H7 (cell line): ENCODE measurements around the gene PPP1R12B. TPM values are rescaled to one million over a fixed set of nuclear protein-coding genes. Genes with fewer than 3 reads are reported as not detected.
A peak's percentile ranks its signal among the peaks of the same experiment; 100 is the strongest.
"Not testable (repeated sequence)": the region's sequence is repeated elsewhere in the genome, so short reads cannot be mapped to it uniquely, and the experiment has no call there.

Source experiments
- DNase-seq: peaks from one replicate; pipeline ENCODE4 v3.0.0; 2012
- H3K27me3 ChIP-seq: 2 replicates; pipeline ENCODE4 v1.6.0; 2011; ENCODE audit warnings: mild to moderate bottlenecking, low read length; ENCODE audit not compliant: control insufficient read depth, insufficient read depth
- H3K36me3 ChIP-seq: replicated peaks from 2 replicates; pipeline ENCODE4 v1.5.1; 2011; ENCODE audit warnings: low read length; ENCODE audit not compliant: control insufficient read depth, insufficient read depth
- H3K4me3 ChIP-seq: 2 replicates; pipeline ENCODE4 v1.5.1; 2011; ENCODE audit warnings: low read depth, mild to moderate bottlenecking, control low read depth, low read length, moderate library complexity; ENCODE audit not compliant: insufficient read depth
- total RNA-seq: library from RNA; depleted of rRNA; stranded (reverse); fragments of >200 nt; shearing (Covaris generic); gene quantifications from 2 replicates; pipeline ENCODE4 v1.2.3, GENCODE V29; 2014

PPP1R12B gene
- total RNA-seq, 1 experiment from 2014 or later, result 4.5 TPM

DNA sequence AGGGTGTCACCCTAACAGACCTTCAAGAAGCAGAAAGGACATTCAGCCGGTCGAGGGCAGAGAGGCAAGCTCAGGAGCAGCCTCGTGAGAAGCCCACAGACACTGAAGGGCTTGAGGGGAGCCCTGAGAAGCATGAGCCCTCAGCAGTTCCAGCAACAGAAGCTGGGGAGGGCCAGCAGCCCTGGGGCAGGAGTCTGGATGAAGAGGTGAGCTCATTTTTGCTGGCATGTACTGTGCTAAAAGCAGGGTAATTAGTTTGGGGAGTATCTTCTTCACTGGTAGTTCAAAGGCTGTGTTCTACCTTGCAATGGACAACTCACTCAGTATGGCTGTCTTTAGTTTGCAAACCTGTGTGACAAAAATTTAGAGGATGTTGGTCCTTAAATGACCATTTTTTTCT is 144.6 kb downstream of the PPP1R12B start:
- not testable (repeated sequence) for H3K36me3 ChIP-seq, H3K4me3 ChIP-seq, H3K27me3 ChIP-seq, DNase-seq

DNA sequence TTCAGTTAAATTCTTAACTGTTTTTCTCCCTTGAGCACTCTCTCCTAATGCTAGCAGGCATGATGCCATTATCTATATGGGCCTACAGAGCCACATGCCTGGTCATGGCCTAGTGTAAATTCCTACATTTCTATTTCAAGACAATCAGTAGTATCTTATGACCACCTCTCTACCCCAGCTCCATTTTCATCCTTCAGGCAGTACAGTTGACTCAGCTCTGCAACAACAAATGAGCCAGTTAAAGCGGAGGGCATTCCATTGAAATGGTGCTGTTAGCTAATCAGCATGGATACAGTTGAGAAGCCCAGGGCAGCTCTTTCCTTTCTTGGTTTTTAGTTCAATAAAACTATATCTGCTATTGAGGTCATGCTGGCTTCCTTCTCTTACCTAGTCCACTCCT is 150.0 kb downstream of the PPP1R12B start:
- no peak for DNase-seq
- no peaks in the 10 kb centered on the region for H3K27me3 ChIP-seq
- no peak overlapping the region for H3K4me3 ChIP-seq
- H3K36me3 ChIP-seq, result no peaks in the 10 kb centered on the region; the same call in 1 of the 2 replicates

DNA sequence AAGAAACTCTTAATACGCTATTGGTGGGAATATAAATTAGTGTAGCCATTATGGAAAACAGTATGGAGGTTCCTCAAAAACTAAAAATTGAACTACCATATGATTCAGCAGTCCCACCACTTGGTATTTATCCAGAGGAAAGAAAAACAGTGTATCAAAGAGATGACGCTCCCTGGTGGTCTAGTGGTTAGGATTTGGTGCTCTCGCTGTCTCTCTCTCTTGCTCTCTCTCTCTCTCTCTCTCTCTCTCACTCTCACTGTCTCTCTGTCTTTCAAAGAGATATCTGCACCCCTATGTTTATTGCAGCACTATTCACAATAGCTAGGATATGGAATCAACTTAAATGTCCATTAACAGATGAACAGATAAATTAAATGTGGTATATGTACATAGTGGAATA is 151.5 kb downstream of the PPP1R12B start:
- not testable (repeated sequence) for DNase-seq, H3K4me3 ChIP-seq, H3K36me3 ChIP-seq, H3K27me3 ChIP-seq

DNA sequence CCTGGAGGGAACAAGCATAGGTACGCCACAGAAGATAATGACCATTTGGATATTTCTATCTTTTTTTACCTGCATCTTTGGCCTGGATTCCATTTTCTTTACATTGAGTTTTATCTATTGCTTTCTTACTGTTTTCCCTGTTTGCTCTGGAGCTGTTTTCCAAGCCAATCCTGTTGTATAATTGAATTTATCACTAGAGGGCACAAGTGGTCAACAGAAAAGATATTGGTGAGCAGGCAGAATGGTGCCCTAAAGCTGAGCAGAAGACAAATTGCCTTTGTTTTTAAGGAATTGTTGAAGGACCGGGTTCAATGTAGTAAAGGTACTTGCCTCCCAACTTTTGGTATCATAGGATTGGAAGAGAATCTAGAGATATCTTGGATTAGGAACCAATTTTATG is 152.8 kb downstream of the PPP1R12B start:
- Histone ChIP-seq H3K4me3 (no peak overlapping the region), H3K36me3 (no peaks in the 10 kb centered on the region; the same call in 1 of the 2 replicates), H3K27me3 (no peaks in the 10 kb centered on the region)
- peak; percentile 3 for DNase-seq

DNA sequence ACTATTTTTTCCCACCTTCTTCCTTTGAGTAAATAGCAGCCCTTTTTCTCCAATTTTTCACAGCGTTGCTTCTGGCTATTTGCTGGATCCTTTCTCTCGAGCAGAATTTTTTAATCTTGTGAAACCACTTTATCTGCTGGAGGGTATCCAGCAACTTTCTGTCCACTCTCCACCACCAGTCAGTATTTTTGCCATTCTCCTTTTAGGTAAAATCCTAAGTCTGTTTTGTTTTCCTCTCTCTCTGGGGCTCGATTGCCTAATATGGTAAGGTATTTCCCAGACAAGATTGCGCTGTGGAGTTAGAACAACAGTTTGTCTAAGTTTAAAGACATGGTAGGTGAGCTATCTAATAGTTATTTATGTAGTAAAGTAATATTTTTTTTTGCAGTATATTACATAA is 156.9 kb downstream of the PPP1R12B start:
- Histone ChIP-seq H3K27me3 (no peaks in the 10 kb centered on the region), H3K36me3 (no peaks in the 10 kb centered on the region; the same call in 1 of the 2 replicates), H3K4me3 (no peak overlapping the region)
- no peak for DNase-seq

DNA sequence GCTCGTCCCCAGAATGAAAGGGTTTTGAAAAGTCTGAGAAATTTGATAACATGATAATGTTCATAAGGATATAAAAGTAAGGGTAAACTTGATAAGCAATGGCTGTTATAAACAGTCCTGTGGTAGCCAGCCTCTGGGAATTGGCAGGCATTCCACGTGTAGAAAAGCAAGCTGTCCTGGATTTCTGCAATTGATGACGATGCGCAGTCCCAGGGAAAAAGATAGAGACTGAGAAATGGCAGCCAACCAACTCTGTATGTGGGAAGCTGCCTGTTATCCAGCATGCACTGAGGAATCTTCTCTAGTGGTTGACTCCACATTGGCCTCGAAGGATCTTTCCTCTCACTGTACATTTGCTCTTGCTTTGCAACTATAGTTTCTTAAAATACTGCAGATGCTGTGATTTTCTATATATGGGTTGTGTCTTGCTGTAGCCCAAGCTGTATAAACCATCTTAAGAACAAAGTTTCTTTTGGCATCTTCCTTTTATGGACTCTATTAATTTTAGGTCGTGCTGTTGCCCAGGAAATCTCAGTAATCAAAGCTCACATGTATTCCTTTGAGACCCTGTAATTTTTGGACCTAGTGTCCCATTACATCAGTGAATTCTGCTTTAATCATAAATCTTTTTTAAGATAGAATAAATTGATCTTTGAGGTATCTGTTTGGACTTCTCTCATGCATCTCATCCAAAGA is 157.5 kb downstream of the PPP1R12B start:
- H3K36me3 ChIP-seq, H3K27me3 ChIP-seq, DNase-seq, H3K4me3 ChIP-seq: not testable (repeated sequence)

DNA sequence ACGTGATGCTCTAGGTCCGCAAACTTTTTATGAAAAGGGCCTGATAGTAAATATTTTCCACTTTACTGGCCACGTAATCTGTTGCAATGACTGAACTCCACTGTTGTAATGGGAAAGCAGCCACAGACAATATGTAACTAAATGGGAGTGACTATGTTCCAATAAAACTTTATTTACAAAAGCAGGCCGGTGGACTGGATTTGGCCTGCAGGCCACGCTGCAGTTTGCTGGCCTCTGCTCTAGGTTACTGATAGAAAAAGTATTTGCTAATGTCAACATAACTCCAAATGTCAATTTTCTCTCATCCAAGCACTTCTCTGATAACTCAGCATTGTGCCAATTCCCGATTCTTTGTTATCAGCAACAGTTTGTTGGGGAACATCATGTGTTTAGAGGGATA is 160.4 kb downstream of the PPP1R12B start:
- not testable (repeated sequence) for H3K27me3 ChIP-seq, DNase-seq, H3K36me3 ChIP-seq, H3K4me3 ChIP-seq

DNA sequence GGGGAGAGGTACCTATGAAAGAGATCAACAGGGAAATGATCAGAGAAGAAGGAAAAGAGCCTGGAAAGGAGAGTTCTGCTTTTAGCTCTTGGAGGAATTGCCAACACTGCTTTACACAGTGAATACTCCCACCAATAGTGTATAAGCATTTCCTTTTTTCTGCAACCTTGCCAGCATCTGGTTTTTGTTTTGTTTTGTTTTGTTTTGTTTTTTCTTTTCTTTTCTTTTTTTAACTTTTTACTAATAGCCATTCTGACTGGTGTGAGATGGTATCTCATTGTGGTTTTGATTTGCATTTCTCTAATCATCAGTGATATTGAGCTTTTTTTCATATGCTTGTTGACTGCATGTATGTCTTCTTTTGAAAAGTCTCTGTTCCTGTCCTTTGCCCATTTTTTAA is 165.4 kb downstream of the PPP1R12B start:
- not testable (repeated sequence) for H3K27me3 ChIP-seq, H3K36me3 ChIP-seq, H3K4me3 ChIP-seq, DNase-seq

DNA sequence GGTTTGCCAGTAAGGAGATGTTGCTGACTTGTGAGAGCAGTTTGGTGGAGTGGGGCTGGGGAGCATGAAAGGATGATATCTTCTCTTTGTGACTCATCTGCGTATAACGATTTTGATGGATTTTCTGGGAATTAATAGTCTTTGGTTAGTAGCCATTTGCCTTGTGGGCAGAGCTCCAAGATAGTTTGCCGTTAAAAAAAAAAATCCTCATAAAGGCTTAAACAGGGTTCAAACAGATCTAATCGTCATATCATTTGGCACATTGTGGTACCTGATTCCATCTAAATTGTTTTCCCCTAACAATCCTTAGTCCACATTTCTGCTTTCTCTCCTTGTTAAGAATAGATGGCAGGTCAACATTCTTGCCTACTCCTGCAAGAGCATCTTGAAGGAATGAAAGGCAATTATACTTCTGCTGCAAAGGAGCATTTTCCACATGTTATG is 168.0 kb downstream of the PPP1R12B start:
- Histone ChIP-seq H3K36me3 (no peaks in the 10 kb centered on the region), H3K27me3 (no peaks in the 10 kb centered on the region), H3K4me3 (no peak overlapping the region)
- no peak for DNase-seq

DNA sequence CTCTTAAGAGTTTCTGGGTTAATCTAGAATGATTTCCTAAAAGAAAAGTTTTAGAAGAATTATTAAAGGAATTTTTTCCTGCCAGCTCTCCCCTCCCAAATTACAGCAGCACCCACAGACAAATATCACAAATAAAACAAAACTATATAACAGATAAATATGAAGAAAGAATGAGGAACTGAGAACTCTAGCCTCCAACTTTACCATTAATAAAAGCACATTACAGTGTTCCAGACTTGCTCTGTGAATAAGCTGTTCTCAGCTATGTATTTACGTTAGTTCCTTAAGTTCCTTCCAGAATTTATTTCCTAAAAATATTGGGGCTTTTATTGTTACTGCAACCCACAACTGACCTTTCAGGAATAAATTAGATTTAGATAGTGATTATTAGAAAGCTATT is 168.6 kb downstream of the PPP1R12B start:
- not testable (repeated sequence) for DNase-seq, H3K36me3 ChIP-seq, H3K27me3 ChIP-seq, H3K4me3 ChIP-seq

DNA sequence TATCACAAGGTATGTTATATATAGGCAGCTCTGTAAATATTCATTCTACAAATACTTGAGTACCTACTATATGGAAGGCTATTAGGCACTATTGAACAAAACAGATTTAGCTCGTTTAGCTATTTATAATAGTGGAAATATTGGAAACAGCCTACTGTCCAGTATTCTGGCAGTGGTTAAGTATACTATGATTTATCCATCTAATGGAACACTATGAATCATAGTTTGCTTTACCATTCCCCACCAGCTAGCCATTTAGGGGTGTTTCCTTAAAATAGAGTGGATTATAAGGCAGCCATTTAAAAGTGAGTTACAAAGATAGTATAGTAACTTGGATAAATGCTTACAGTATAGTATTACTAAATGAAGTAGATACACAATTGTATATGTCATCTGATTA is 169.7 kb downstream of the PPP1R12B start:
- not testable (repeated sequence) for H3K27me3 ChIP-seq, H3K36me3 ChIP-seq, DNase-seq, H3K4me3 ChIP-seq

DNA sequence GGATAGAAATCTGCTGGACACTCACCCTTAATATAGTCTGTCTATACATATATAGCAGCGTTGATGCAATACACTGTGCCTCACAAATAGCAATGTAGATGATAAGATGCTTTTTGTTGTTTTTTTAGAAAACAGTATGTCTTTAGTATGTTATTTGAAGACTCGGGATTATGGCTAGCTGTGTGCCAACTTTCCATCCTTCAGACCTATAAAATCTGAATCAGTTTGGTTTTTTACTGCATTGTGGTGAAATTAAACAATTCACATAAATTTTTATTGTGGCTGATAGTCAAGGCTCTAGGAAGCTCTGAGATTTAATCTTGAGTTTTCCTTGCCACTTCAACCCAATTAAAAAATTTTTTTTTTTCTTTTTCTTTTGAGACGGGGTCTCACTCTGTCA is 170.4 kb downstream of the PPP1R12B start:
- not testable (repeated sequence) for H3K4me3 ChIP-seq, H3K27me3 ChIP-seq, DNase-seq, H3K36me3 ChIP-seq

DNA sequence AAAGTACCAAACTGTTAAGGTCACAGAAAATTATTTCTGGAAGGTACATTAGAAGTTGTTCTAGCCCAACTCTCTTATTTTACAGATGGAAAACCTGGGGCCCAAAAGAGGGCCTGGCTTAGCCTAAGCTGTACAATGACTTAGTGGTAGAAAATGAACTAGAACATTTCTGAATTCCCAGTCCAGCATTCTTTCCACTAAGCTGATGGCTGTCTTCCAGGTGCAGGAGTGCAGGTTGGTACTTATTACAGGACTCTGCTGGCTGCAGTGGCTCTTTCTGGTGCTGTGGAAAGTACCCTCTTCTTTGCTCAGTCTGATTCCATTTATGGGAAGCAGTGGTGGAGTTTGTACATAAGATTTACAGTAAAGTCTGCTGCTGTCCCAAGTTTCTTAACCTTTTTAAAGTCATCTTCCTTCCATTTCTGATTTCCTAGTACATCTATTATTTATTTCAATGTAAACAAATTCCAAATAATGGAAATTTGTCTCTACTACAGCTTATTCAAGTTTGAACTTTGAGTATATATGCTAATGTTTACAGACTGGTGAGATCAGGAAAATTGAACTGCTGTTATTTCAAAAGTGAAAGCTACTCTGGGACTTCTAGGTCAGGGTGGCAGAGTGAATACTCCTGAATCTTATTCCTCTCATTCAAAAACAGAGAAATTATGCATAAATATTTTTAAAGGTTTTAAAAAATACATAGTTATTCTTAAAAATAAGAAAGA is 171.8 kb downstream of the PPP1R12B start:
- H3K36me3 ChIP-seq, DNase-seq, H3K27me3 ChIP-seq, H3K4me3 ChIP-seq: not testable (repeated sequence)

DNA sequence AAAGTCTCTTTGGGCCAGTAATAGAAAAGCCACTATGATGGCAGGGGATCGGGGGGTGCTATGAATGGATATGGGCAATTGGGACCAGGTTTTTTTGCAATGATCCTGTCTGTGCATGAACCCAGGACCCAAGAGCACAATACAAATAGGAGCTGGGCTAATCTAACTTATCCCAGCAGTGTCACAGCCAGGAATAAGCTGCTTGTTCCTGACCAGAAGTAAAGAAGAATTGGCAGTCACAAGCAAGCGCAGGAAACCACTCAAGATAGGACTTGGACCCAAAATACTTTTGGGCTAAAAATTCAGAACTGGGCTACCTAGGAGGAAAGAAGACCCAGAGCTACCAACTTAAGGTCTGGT is 172.3 kb downstream of the PPP1R12B start:
- not testable (repeated sequence) for H3K36me3 ChIP-seq, DNase-seq, H3K4me3 ChIP-seq, H3K27me3 ChIP-seq

DNA sequence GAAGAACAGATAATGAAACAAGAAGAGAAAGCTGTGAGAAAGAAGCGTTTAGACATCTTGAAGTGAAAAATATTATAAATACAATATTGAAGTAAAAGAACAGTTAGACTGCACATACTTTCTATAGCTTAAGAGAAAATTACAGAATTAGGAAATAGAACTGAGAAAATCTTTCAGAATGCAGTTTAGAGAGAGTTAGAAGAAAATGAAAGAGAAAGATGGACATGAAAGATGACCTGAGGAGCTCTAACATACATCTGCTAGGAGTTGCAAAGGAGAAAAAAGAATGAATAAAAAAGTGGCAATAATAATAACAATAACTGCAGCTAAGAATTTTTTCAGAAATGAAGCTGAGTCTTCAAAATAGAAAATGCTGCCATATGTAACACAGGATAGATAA is 173.0 kb downstream of the PPP1R12B start:
- not testable (repeated sequence) for DNase-seq, H3K36me3 ChIP-seq, H3K4me3 ChIP-seq, H3K27me3 ChIP-seq
